Heart right ventricle (tissue), 16 donors: ENCODE data around the gene PCED1A. TPM values are rescaled to one million over a fixed set of nuclear protein-coding genes. Genes with fewer than 3 reads are reported as not detected.

Experiments used
- ATAC-seq, 8 donors: fragments of 200-7000 bp; cut with Tn5 transposase; one replicate each; pipeline ENCODE4 v1.9.1; 2020; ENCODE audit warnings: mild to moderate bottlenecking in 8 of 8, moderate library complexity in 8 of 8, moderate number of reproducible peaks in 1 of 8
- DNase-seq, 2 donors: peaks; one replicate each; pipeline ENCODE4 v3.0.0-alpha.2; 2020
- H3K27ac ChIP-seq, 10 donors: fragments of 200-600 bp; sonication (generic) in 2 of 10; one replicate each; pipeline versions ENCODE4 v1.5.0 to v1.8.0; 2020 to 2022; ENCODE audit warnings: mild to moderate bottlenecking in 3 of 10
- H3K27me3 ChIP-seq, 7 donors: fragments of 200-600 bp; one replicate each; pipeline ENCODE4 v1.8.0; 2021 to 2022; ENCODE audit warnings: mild to moderate bottlenecking in 2 of 7
- H3K36me3 ChIP-seq, 9 donors: fragments of 200-600 bp; sonication (generic) in 1 of 9; one replicate each; pipeline versions ENCODE4 v1.5.0 to v1.8.0; 2020 to 2022; ENCODE audit warnings: mild to moderate bottlenecking in 2 of 9
- H3K4me1 ChIP-seq, 9 donors: fragments of 200-600 bp; sonication (generic) in 1 of 9; one replicate each; pipeline versions ENCODE4 v1.5.0 to v1.8.0; 2020 to 2022; ENCODE audit warnings: mild to moderate bottlenecking in 4 of 9
- H3K4me3 ChIP-seq, 10 donors: fragments of 200-600 bp; sonication (generic) in 2 of 10; one replicate each; pipeline versions ENCODE4 v1.5.0 to v1.8.0; 2020 to 2022; ENCODE audit warnings: mild to moderate bottlenecking in 7 of 10, moderate library complexity in 2 of 10
- H3K9me3 ChIP-seq, 11 donors: fragments of 200-600 bp in 10 of 11; sonication (generic) in 2 of 11; one replicate each; pipeline versions ENCODE4 v1.5.0 to v1.8.0; 2013 to 2022; ENCODE audit warnings: mild to moderate bottlenecking in 2 of 11, control low read depth in 1 of 11, moderate library complexity in 1 of 11
- WGBS, 2 donors: extraction: QIAGEN DNeasy Blood & Tissue Kit; methylation state at CpG; one replicate each; pipeline ENCODE4 v1.1.7; 2013; ENCODE audit warnings: inconsistent platforms in 1 of 2; 5-methylcytosine and 5-hydroxymethylcytosine counted together
- intact Hi-C, 10 donors: fragments of 100-400 bp; cut with DNase I; formaldehyde crosslinking; loops; one replicate each; pipeline versions ENCODE4 v1.11.1 to v1.14.2; 2022
- polyA plus RNA-seq, 2 donors: library from polyadenylated mRNA; stranded (reverse); fragments of 200-250 nt; gene quantifications; one replicate each; pipeline ENCODE4 v1.2.3, GENCODE V29; 2013
- total RNA-seq, 10 donors: library from RNA; stranded (reverse); fragmentation: NEBNext Ultra II Directional in 3 of 10; extraction: Animal tissue kit (Norgen Biotek cat#: 25700) in 3 of 10; gene quantifications; one replicate each; pipeline versions ENCODE4 v1.2.1 to v1.2.4, GENCODE V29; 2021 to 2023
- TF ChIP-seq, protein P1 (sequence below), 9 donors: fragments of 200-600 bp; sonication (generic) in 2 of 9; IDR thresholded peaks; one replicate each; pipeline versions ENCODE4 v1.5.0 to v1.8.0; 2021 to 2022; ENCODE audit warnings: antibody characterized with exemption in 9 of 9, mild to moderate bottlenecking in 5 of 9, moderate library complexity in 1 of 9
- donor health status: Arrhythmogenic right ventricular cardiomyopathy.
- donor health status: ischemic (EF 13 %, LVEDD 7.1; RV severe dilation, severe dysfunction).
- donor health status: healthy with polysubstance abuse.
- donor health status: DM: no; HTN: yes; CAD: no.
- donor health status: DM: no; HTN: no; CAD: no.
- donor health status: ischemic (EF 25% LVEDD 6.9; RV normal size, moderate dysfunction).
- donor health status: ischemic (EF 25% LVEDD 5.7; RV mildly dilated, moderate dysfunction).
- donor health status: healthy.
- donor health status: DM: yes; HTN: yes; CAD: no.
- donor health status: Ischemic cardiomyopathy.
- donor health status: ischemic (EF 35%, LVEDD 5.7; RV mildly dilated, moderate dysfunction).
- donor health status: nonischemic (EF 11% LVEDD 7.7; RV severe dilation, severe dysfunction).
- donor health status: DM: yes; HTN: yes; CAD: no.
- donor health status: PGD.
- donor health status: ischemic (EF 29% LVEDD 5.4; RV normal size, mild dysfunction).
- donor health status: nonischemic (EF 23%, LVEDD 6.1; RV moderate dilation, normal function).

Gene PCED1A
- total and polyA plus RNA-seq, 12 donors: 4.5 to 36.9 (median 8.2) TPM

DNA sequence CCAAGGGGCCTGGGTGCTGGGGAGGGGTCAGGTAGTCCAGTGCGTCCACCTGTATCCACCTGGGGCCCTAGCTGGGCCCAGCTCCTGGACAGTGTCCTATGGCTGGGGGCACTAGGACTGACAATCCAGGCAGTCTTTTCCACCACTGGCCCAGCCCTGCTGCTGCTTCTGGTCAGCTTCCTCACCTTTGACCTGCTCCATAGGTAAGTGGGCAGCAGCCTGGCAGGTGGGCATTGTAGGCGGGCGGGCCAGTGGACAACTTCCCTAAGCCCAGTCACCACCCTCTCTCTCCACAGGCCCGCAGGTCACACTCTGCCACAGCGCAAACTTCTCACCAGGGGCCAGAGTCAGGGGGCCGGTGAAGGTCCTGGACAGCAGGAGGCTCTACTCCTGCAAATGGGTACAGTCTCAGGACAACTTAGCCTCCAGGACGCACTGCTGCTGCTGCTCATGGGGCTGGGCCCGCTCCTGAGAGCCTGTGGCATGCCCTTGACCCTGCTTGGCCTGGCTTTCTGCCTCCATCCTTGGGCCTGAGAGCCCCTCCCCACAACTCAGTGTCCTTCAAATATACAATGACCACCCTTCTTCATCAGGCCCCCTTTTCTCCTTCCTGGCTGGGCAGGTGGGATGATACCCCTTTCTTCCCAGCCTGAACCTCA is 25.1 kb downstream of the PCED1A start:
- DNase-seq (no peak), ATAC-seq (no peak)
- no peaks in the 10 kb centered on the region for H3K36me3 ChIP-seq
- TF ChIP-seq, protein P1, sequence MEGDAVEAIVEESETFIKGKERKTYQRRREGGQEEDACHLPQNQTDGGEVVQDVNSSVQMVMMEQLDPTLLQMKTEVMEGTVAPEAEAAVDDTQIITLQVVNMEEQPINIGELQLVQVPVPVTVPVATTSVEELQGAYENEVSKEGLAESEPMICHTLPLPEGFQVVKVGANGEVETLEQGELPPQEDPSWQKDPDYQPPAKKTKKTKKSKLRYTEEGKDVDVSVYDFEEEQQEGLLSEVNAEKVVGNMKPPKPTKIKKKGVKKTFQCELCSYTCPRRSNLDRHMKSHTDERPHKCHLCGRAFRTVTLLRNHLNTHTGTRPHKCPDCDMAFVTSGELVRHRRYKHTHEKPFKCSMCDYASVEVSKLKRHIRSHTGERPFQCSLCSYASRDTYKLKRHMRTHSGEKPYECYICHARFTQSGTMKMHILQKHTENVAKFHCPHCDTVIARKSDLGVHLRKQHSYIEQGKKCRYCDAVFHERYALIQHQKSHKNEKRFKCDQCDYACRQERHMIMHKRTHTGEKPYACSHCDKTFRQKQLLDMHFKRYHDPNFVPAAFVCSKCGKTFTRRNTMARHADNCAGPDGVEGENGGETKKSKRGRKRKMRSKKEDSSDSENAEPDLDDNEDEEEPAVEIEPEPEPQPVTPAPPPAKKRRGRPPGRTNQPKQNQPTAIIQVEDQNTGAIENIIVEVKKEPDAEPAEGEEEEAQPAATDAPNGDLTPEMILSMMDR (IDR thresholded peaks at IDR 0.05): no peak
- H3K27ac ChIP-seq: peak overlapping the region in 1 of 10 donors; percentile 72
- intact Hi-C loops: no loop called here
- H3K4me3 ChIP-seq: no peak overlapping the region
- WGBS, 2 donors: 88 to 93% methylated on average over 8 of the region's 8 CpGs
- H3K27me3 ChIP-seq: peaks cover 0 to 49% (median 28%) of the 10 kb centered on the region in 7 donors
- peaks cover 0 to 21% (median 0%) of the 10 kb centered on the region in 9 donors for H3K4me1 ChIP-seq
- H3K9me3 ChIP-seq: peaks cover 0 to 16% (median 5%) of the 10 kb centered on the region in 11 donors

DNA sequence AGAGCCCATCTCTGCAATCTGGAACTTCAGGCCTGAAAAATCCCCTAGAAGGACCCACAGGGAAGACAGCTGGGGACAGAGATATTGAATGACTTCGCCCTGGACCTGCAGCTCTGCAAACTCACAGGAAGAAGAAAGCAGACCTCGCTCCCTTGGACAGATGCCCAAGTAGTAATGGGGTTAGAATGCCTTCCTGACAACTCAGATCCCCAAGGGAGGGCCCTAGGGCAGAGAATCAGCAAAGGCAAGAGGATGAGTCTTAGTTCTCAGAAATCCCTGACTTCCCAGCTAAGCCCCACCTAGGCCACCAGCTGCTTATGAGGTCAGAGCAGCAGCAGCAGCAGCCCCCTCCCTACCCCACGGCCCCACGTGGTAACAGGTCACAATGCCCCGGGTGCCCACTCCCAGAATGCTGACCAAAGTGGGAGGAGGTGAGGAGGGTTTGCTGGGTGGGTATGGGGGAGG is 25.8 kb downstream of the PCED1A start, which contains the start of gene C20orf141:
TSS of gene C20orf141 (plus strand) at position 401 of the 465 bp plus-strand sequence. CDS start 198 bp downstream, outside the sequence.
- Histone ChIP-seq H3K27me3 (peaks cover 0 to 48% (median 26%) of the 10 kb centered on the region in 7 donors), H3K4me1 (peaks cover 0 to 19% (median 0%) of the 10 kb centered on the region in 9 donors), H3K27ac (peak within 1 kb of the TSS in 1 of 10 donors; percentile 72), H3K4me3 (no peak within 1 kb of the TSS), H3K36me3 (no peaks in the 10 kb centered on the region), H3K9me3 (peaks cover 0 to 16% (median 5%) of the 10 kb centered on the region in 11 donors)
- WGBS, 2 donors: 24 to 34% methylated on average over 5 of the region's 5 CpGs
- TF ChIP-seq, protein P1 (IDR thresholded peaks at IDR 0.05): no peak
- ATAC-seq (peak in 2 of 8 donors; percentile 29 to 81), DNase-seq (no peak)
- intact Hi-C loops: no loop called here

DNA sequence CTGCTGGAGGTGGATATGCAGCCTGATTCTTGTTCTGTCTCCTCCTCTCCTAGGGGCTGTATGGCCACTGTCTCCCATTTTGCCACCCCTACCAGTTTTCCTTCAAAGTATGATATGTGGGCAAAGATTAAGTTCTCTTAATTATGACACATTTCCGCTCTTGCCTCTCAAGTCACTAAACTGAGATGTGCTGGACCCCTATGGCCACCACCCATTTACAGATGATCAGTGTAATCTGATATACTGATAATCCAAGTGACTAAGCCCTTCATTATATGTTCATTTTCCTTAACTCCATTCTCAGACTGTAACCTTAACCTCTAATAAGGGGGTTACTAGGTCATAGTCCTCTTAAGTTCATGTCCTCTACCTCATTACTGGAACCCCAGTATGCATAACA is 26.4 kb downstream of the PCED1A start:
- H3K36me3 ChIP-seq: no peaks in the 10 kb centered on the region
- ATAC-seq: no peak
- H3K4me1 ChIP-seq: peaks cover 0 to 19% (median 0%) of the 10 kb centered on the region in 9 donors
- intact Hi-C loops: no loop called here
- peaks cover 0 to 48% (median 28%) of the 10 kb centered on the region in 7 donors for H3K27me3 ChIP-seq
- no peak for DNase-seq
- H3K9me3 ChIP-seq: peaks cover 0 to 16% (median 5%) of the 10 kb centered on the region in 11 donors
- 97 to 98% methylated on average over 1 of the region's 1 CpG for WGBS, 2 donors
- peak overlapping the region in 1 of 10 donors; percentile 20 for H3K27ac ChIP-seq
- H3K4me3 ChIP-seq: no peak overlapping the region
- TF ChIP-seq, protein P1 (IDR thresholded peaks at IDR 0.05): no peak

DNA sequence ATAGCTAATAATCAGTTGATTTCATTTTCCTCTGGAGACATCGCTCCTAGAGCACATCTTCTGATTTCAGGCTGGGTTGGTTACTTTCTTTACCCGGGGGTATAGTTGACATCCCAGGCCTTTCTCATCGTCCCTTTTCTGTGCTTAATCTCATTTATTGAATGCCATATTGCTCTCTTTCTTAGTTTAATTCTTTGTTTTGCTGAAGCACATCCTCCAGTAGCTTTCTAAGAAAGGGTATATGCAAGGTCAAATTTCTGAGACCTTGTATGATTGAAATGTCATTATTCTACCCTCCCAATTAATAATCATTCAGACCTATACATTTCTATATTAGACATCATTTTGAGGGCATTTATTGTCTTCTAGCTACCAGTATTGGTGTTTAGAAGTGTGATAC is 28.3 kb downstream of the PCED1A start:
- no peak for DNase-seq
- TF ChIP-seq, protein P1 (IDR thresholded peaks at IDR 0.05): no peak
- Histone ChIP-seq H3K27me3 (peaks cover 0 to 58% (median 41%) of the 10 kb centered on the region in 7 donors), H3K4me1 (peaks cover 0 to 19% (median 0%) of the 10 kb centered on the region in 9 donors), H3K4me3 (no peak overlapping the region), H3K36me3 (no peaks in the 10 kb centered on the region), H3K27ac (no peak overlapping the region), H3K9me3 (peaks cover 0 to 16% (median 5%) of the 10 kb centered on the region in 11 donors)
- ATAC-seq: no peak
- intact Hi-C loops: no loop called here
- WGBS, 2 donors: 74% methylated on average over 3 of the region's 3 CpGs
